ENCODE measurements around the gene SLC16A11.

GRCh38 chr17:7029096-7029495 is 14.8 kb downstream of the SLC16A11 start:
- TF ChIP-seq, protein P1, sequence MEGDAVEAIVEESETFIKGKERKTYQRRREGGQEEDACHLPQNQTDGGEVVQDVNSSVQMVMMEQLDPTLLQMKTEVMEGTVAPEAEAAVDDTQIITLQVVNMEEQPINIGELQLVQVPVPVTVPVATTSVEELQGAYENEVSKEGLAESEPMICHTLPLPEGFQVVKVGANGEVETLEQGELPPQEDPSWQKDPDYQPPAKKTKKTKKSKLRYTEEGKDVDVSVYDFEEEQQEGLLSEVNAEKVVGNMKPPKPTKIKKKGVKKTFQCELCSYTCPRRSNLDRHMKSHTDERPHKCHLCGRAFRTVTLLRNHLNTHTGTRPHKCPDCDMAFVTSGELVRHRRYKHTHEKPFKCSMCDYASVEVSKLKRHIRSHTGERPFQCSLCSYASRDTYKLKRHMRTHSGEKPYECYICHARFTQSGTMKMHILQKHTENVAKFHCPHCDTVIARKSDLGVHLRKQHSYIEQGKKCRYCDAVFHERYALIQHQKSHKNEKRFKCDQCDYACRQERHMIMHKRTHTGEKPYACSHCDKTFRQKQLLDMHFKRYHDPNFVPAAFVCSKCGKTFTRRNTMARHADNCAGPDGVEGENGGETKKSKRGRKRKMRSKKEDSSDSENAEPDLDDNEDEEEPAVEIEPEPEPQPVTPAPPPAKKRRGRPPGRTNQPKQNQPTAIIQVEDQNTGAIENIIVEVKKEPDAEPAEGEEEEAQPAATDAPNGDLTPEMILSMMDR (IDR thresholded peaks at IDR 0.05) = no peak
- TF ChIP-seq POLR2AphosphoS5 (IDR thresholded peaks at IDR 0.05) (no peak), EP300 (IDR thresholded peaks at IDR 0.05) (no peak)

All from stomach (tissue), 4 donors.